ENCODE measurements around the gene GPR152.

DNA sequence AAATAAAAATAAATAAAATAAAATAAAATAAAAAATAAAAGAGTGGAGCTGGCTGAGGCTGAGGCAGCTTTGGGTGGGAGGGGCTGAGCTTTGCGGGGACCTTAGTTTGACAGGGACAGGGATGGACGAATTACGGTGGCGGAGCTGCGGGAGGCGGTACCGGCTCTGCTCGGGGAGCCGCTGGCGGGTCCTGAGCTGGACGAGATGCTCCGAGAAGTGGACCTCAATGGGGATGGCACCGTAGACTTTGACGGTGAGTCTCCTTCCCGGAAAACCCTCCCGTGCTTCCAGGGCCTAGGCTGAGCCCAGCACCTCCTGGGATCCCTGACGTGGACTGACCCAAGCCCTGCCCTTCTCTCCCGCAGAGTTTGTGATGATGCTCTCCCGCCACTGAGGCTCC lies 5.7 kb upstream of the GPR152 start:
- TF ChIP-seq, protein P1, sequence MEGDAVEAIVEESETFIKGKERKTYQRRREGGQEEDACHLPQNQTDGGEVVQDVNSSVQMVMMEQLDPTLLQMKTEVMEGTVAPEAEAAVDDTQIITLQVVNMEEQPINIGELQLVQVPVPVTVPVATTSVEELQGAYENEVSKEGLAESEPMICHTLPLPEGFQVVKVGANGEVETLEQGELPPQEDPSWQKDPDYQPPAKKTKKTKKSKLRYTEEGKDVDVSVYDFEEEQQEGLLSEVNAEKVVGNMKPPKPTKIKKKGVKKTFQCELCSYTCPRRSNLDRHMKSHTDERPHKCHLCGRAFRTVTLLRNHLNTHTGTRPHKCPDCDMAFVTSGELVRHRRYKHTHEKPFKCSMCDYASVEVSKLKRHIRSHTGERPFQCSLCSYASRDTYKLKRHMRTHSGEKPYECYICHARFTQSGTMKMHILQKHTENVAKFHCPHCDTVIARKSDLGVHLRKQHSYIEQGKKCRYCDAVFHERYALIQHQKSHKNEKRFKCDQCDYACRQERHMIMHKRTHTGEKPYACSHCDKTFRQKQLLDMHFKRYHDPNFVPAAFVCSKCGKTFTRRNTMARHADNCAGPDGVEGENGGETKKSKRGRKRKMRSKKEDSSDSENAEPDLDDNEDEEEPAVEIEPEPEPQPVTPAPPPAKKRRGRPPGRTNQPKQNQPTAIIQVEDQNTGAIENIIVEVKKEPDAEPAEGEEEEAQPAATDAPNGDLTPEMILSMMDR (IDR thresholded peaks at IDR 0.05): no peak
- no peak for TF ChIP-seq POLR2A (IDR thresholded peaks at IDR 0.05)
